SU-DHL-6 (cell line): Measurements from ENCODE around the gene DGKG.

Source experiments
- H2AFZ ChIP-seq: fragments of 200-600 bp; sonication (generic); 2 replicates; pipeline ENCODE4 v1.6.1; 2014; ENCODE audit warnings: low read depth, mild to moderate bottlenecking, moderate library complexity, mixed read lengths, antibody characterized with exemption, low read length; ENCODE audit not compliant: severe bottlenecking
- H3F3A ChIP-seq: fragments of 200-600 bp; shearing (Covaris generic); 2 replicates; pipeline ENCODE4 v1.6.0; 2016; ENCODE audit warnings: antibody characterized with exemption, mild to moderate bottlenecking; ENCODE audit not compliant: insufficient read depth
- H3K27ac ChIP-seq: fragments of 200-600 bp; sonication (generic); 2 replicates; pipeline ENCODE4 v1.5.1; 2016; ENCODE audit warnings: low read depth, mild to moderate bottlenecking, low read length, moderate library complexity, mixed read lengths
- H3K27me3 ChIP-seq: fragments of 200-600 bp; sonication (generic), shearing (Covaris generic); 2 replicates; pipeline ENCODE4 v1.6.0; 2014; ENCODE audit warnings: mild to moderate bottlenecking, low read length
- H3K36me3 ChIP-seq: fragments of 200-600 bp; sonication (generic); 2 replicates; pipeline ENCODE4 v1.6.1; 2014; ENCODE audit warnings: mild to moderate bottlenecking, low read length, mixed read lengths
- H3K4me2 ChIP-seq: fragments of 300-600, 200-600 bp; shearing (Covaris generic), sonication (generic); 2 replicates; pipeline ENCODE4 v1.6.0; 2014; ENCODE audit warnings: low read length, low read depth, mild to moderate bottlenecking; ENCODE audit not compliant: poor library complexity, severe bottlenecking
- H3K4me3 ChIP-seq: fragments of 200-600 bp; sonication (generic); 2 replicates; pipeline ENCODE4 v1.5.1; 2014; ENCODE audit warnings: antibody characterized with exemption, low read length, mild to moderate bottlenecking, mixed read lengths; ENCODE audit not compliant: insufficient read depth, poor library complexity, severe bottlenecking
- H3K79me2 ChIP-seq: fragments of 200-600 bp; sonication (generic); 2 replicates; pipeline ENCODE4 v1.6.1; 2014; ENCODE audit warnings: mild to moderate bottlenecking, low read length, moderate library complexity; ENCODE audit not compliant: insufficient read depth
- H3K9ac ChIP-seq: fragments of 200-600 bp; sonication (generic); 2 replicates; pipeline ENCODE4 v1.7.0; 2014; ENCODE audit warnings: mild to moderate bottlenecking, low read length
- H3K9me2 ChIP-seq: fragments of 200-600 bp; sonication (generic); replicated peaks from 2 replicates; pipeline ENCODE4 v1.6.1; 2014; ENCODE audit warnings: low read length; ENCODE audit not compliant: insufficient read depth
- H3K9me3 ChIP-seq: fragments of 200-600 bp; sonication (generic); 2 replicates; pipeline ENCODE4 v1.6.1; 2014; ENCODE audit warnings: low read length, mixed read lengths; ENCODE audit not compliant: insufficient read depth
- H4K20me1 ChIP-seq: fragments of 200-600 bp; sonication (generic); 2 replicates; pipeline ENCODE4 v1.6.1; 2014; ENCODE audit warnings: low read depth, mild to moderate bottlenecking, antibody characterized with exemption, low read length, moderate library complexity, mixed read lengths
- CTCF ChIP-seq: fragments of 200-600 bp; sonication (generic); IDR thresholded peaks from one replicate; pipeline ENCODE4 v1.5.1; 2017; ENCODE audit warnings: antibody characterized with exemption, mild to moderate bottlenecking, low read length, moderate library complexity; ENCODE audit not compliant: insufficient read depth, poor library complexity, severe bottlenecking
- EZH2phosphoT487 ChIP-seq: fragments of 200-600 bp; sonication (generic), shearing (Covaris generic); conservative IDR thresholded peaks from 2 replicates; pipeline ENCODE4 v1.6.1; 2018; ENCODE audit warnings: mild to moderate bottlenecking, antibody characterized with exemption, low read length, moderate library complexity, mixed read lengths

DGKG gene

GRCh38 chr3:186314896-186315295, 47.1 kb downstream of the DGKG start:
- no peaks in the 10 kb centered on the region for H3K9me2 ChIP-seq
- no peaks in the 10 kb centered on the region for H3K27me3 ChIP-seq
- H3K36me3 ChIP-seq = no peaks in the 10 kb centered on the region
- no peak overlapping the region for H3K27ac ChIP-seq
- no peak overlapping the region for H2AFZ ChIP-seq
- H3K79me2 ChIP-seq = no peaks in the 10 kb centered on the region
- no peaks in the 10 kb centered on the region for H4K20me1 ChIP-seq
- no peaks in the 10 kb centered on the region for H3K9me3 ChIP-seq
- H3K4me3 ChIP-seq = no peak overlapping the region
- TF ChIP-seq EZH2phosphoT487 (no peak), CTCF (no peak)
- no peaks in the 10 kb centered on the region for H3F3A ChIP-seq
- H3K4me2 ChIP-seq = no peak overlapping the region
- no peak overlapping the region for H3K9ac ChIP-seq

GRCh38 chr3:186311441-186311840, 50.6 kb downstream of the DGKG start:
- no peaks in the 10 kb centered on the region for H3K27me3 ChIP-seq
- H3K9me2 ChIP-seq = no peaks in the 10 kb centered on the region
- no peaks in the 10 kb centered on the region for H3K9me3 ChIP-seq
- H3K27ac ChIP-seq = no peak overlapping the region
- H3K4me3 ChIP-seq = no peak overlapping the region
- no peaks in the 10 kb centered on the region for H4K20me1 ChIP-seq
- no peak overlapping the region for H3K9ac ChIP-seq
- H2AFZ ChIP-seq = no peak overlapping the region
- no peaks in the 10 kb centered on the region for H3K79me2 ChIP-seq
- H3K4me2 ChIP-seq = no peak overlapping the region
- no peaks in the 10 kb centered on the region for H3F3A ChIP-seq
- TF ChIP-seq EZH2phosphoT487 (no peak), CTCF (no peak)
- no peaks in the 10 kb centered on the region for H3K36me3 ChIP-seq

DNA sequence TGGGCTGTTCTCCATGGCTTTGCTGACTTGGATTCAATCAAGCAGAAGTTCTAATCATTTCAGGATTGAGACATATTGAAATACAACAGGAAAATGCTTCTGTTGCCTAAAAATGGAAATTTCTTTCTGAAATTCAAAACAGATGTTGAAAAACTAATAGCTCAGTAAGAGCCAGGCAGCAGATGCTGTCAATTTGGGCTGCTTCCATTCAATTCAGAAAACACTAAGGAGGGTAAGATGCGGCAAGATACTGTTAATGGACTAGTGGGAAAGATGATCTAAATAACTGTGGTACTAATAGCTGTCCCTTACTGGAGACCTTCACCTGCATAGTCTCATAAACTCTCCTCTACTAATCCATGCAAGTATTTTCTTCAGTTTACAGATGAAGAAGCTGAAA, 53.5 kb downstream of the DGKG start:
- Histone ChIP-seq H4K20me1 (no peaks in the 10 kb centered on the region), H3K27ac (no peak overlapping the region), H3K27me3 (no peaks in the 10 kb centered on the region), H3K79me2 (no peaks in the 10 kb centered on the region), H3K36me3 (no peaks in the 10 kb centered on the region), H3K4me3 (no peak overlapping the region), H3K4me2 (no peak overlapping the region), H3K9me3 (no peaks in the 10 kb centered on the region), H3K9ac (no peak overlapping the region), H2AFZ (no peak overlapping the region), H3F3A (no peaks in the 10 kb centered on the region), H3K9me2 (no peaks in the 10 kb centered on the region)
- no peak for TF ChIP-seq CTCF
- no peak for TF ChIP-seq EZH2phosphoT487
